Astrocyte (in vitro differentiated cells and primary cell): ENCODE measurements around the gene OSR1. TPM values are rescaled to one million over a fixed set of nuclear protein-coding genes. Genes with fewer than 3 reads are reported as not detected.

ENCODE experiments used
- DNase-seq: peaks from one replicate; pipeline ENCODE4 v3.0.0-alpha.2; 2010; ENCODE audit warnings: low read depth
- FAIRE-seq: peaks from 2 replicates; lab custom pipeline; 2011; peaks lifted over from hg19 to GRCh38; lab: Jason Lieb, UNC
- H2AFZ ChIP-seq: 2 replicates; pipeline ENCODE4 v1.6.0; 2012; ENCODE audit warnings: low read depth, low read length, inconsistent platforms
- H3K27ac ChIP-seq: 2 replicates; pipeline ENCODE4 v1.5.1; 2011; ENCODE audit warnings: low read depth, low read length, inconsistent platforms
- H3K27me3 ChIP-seq: 2 replicates; pipeline ENCODE4 v1.6.0; 2011; ENCODE audit warnings: low read length, inconsistent platforms; ENCODE audit not compliant: insufficient read depth
- H3K36me3 ChIP-seq: 2 replicates; pipeline ENCODE4 v1.5.1; 2011; ENCODE audit warnings: low read length, inconsistent platforms; ENCODE audit not compliant: insufficient read depth
- H3K4me1 ChIP-seq: 2 replicates; pipeline ENCODE4 v1.5.1; 2011; ENCODE audit warnings: low read length, inconsistent platforms; ENCODE audit not compliant: insufficient read depth
- H3K4me2 ChIP-seq: 2 replicates; pipeline ENCODE4 v1.6.0; 2012; ENCODE audit warnings: low read length, inconsistent platforms
- H3K4me3 ChIP-seq: 2 replicates; pipeline ENCODE4 v1.5.1; 2011; ENCODE audit warnings: low read depth, mild to moderate bottlenecking, low read length, inconsistent platforms; ENCODE audit not compliant: insufficient read depth
- H3K79me2 ChIP-seq: 2 replicates; pipeline ENCODE4 v1.6.0; 2012; ENCODE audit warnings: mild to moderate bottlenecking, low read length, inconsistent platforms; ENCODE audit not compliant: insufficient read depth
- H3K9ac ChIP-seq: 2 replicates; pipeline ENCODE4 v1.6.0; 2012; ENCODE audit warnings: mild to moderate bottlenecking, low read length, inconsistent platforms
- H3K9me3 ChIP-seq: 2 replicates; pipeline ENCODE4 v1.5.1; 2012; ENCODE audit warnings: low read depth, mild to moderate bottlenecking, low read length, inconsistent platforms; ENCODE audit not compliant: insufficient read depth
- H4K20me1 ChIP-seq: 2 replicates; pipeline ENCODE4 v1.6.0; 2012; ENCODE audit warnings: low read length, inconsistent platforms; ENCODE audit not compliant: insufficient read depth
- H3K27ac Mint-ChIP-seq: one replicate; pipeline ENCODE4 v1.8.0; 2021; ENCODE audit warnings: mild to moderate bottlenecking, mixed read lengths; ENCODE audit not compliant: unreplicated experiment
- H3K27me3 Mint-ChIP-seq: one replicate; pipeline ENCODE4 v1.8.0; 2021; ENCODE audit warnings: low read depth, mixed read lengths; ENCODE audit not compliant: unreplicated experiment
- H3K36me3 Mint-ChIP-seq: one replicate; pipeline ENCODE4 v1.8.0; 2021; ENCODE audit warnings: low read depth, mixed read lengths; ENCODE audit not compliant: unreplicated experiment
- H3K4me1 Mint-ChIP-seq: one replicate; pipeline ENCODE4 v1.8.0; 2021; ENCODE audit warnings: low read depth, mixed read lengths; ENCODE audit not compliant: unreplicated experiment
- H3K4me3 Mint-ChIP-seq: one replicate; pipeline ENCODE4 v1.8.0; 2021; ENCODE audit warnings: mild to moderate bottlenecking, moderate library complexity, mixed read lengths; ENCODE audit not compliant: unreplicated experiment
- H3K9me3 Mint-ChIP-seq: one replicate; pipeline ENCODE4 v1.8.0; 2021; ENCODE audit warnings: mild to moderate bottlenecking, mixed read lengths; ENCODE audit not compliant: unreplicated experiment
- EZH2 ChIP-seq: IDR thresholded peaks from 2 replicates; pipeline ENCODE4 v1.6.1; 2012; ENCODE audit warnings: mild to moderate bottlenecking, low read length, inconsistent platforms; ENCODE audit not compliant: insufficient read depth
- total RNA-seq: library from RNA; stranded (reverse); gene quantifications from 2 replicates; pipeline ENCODE4 v1.2.1, GENCODE V29; 2021
- TF ChIP-seq, protein P1 (sequence below): IDR thresholded peaks from 2 replicates; pipeline ENCODE4 v1.5.1; 2011; ENCODE audit warnings: low read depth, mild to moderate bottlenecking, inconsistent platforms, low read length, moderate library complexity; ENCODE audit not compliant: insufficient read depth

OSR1 gene
- total RNA-seq, 1 donor from 2014 or later = 1.0 TPM

DNA sequence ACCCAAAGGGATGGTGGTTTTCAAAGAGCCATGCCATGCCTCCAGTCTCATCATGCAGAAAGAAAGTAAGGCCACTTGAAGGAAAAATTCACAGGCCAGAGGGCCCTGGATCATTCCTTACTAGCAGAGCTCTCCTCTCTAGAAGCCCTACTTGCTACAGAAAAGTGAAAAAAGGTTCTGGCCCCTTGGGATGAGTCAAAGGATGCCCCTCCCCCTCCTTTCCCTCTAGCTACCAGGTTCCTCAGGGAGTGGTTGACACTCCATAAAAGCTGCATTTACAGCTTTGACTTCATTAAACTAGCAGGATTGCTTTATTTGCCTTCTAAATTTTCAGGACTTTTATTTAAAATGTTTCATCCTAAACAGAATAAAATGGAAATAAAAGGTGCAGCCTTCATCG lies 21.2 kb downstream of the OSR1 start:
- peaks cover 6% of the 10 kb centered on the region for H3K4me1 Mint-ChIP-seq
- TF ChIP-seq, protein P1, sequence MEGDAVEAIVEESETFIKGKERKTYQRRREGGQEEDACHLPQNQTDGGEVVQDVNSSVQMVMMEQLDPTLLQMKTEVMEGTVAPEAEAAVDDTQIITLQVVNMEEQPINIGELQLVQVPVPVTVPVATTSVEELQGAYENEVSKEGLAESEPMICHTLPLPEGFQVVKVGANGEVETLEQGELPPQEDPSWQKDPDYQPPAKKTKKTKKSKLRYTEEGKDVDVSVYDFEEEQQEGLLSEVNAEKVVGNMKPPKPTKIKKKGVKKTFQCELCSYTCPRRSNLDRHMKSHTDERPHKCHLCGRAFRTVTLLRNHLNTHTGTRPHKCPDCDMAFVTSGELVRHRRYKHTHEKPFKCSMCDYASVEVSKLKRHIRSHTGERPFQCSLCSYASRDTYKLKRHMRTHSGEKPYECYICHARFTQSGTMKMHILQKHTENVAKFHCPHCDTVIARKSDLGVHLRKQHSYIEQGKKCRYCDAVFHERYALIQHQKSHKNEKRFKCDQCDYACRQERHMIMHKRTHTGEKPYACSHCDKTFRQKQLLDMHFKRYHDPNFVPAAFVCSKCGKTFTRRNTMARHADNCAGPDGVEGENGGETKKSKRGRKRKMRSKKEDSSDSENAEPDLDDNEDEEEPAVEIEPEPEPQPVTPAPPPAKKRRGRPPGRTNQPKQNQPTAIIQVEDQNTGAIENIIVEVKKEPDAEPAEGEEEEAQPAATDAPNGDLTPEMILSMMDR = no peak
- no peak for TF ChIP-seq EZH2
- DNase-seq = no peak
- Histone ChIP-seq H3K4me3 (no peak overlapping the region), H3K4me2 (no peak overlapping the region), H3K79me2 (no peaks in the 10 kb centered on the region), H4K20me1 (no peaks in the 10 kb centered on the region), H3K9me3 (no peaks in the 10 kb centered on the region), H3K27me3 (no peaks in the 10 kb centered on the region), H2AFZ (no peak overlapping the region), H3K36me3 (no peaks in the 10 kb centered on the region), H3K27ac (no peak overlapping the region), H3K4me1 (no peaks in the 10 kb centered on the region), H3K9ac (no peak overlapping the region)
- no peaks in the 10 kb centered on the region for H3K9me3 Mint-ChIP-seq
- H3K36me3 Mint-ChIP-seq = peaks cover 3% of the 10 kb centered on the region
- no peak for FAIRE-seq
- H3K27me3 Mint-ChIP-seq = no peaks in the 10 kb centered on the region
- H3K4me3 Mint-ChIP-seq = no peak overlapping the region
- H3K27ac Mint-ChIP-seq = no peak overlapping the region

DNA sequence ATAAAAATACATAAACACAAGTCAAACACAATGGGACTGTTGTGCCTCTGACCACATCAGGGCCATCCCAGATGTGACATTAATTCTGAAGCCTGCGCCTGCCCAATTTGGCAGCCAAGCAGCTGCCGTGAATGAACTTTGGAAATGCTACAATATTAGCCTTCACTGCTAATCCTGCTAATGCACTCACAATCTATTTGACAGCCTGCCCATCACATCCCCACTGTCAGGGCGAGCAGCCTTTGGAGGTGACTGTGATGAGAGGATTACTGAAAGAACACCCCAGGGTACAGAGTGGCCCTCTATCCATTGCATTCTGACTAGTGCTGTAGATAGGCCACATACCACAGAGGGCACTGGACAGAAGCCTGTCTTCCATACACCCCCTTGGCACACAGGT lies 21.6 kb downstream of the OSR1 start:
- Histone ChIP-seq H3K27me3 (no peaks in the 10 kb centered on the region), H3K4me2 (no peak overlapping the region), H2AFZ (no peak overlapping the region), H3K27ac (no peak overlapping the region), H4K20me1 (no peaks in the 10 kb centered on the region), H3K79me2 (no peaks in the 10 kb centered on the region), H3K9ac (no peak overlapping the region), H3K36me3 (no peaks in the 10 kb centered on the region), H3K4me3 (no peak overlapping the region), H3K4me1 (no peaks in the 10 kb centered on the region), H3K9me3 (no peaks in the 10 kb centered on the region)
- no peak overlapping the region for H3K4me3 Mint-ChIP-seq
- no peaks in the 10 kb centered on the region for H3K9me3 Mint-ChIP-seq
- no peak overlapping the region for H3K27ac Mint-ChIP-seq
- TF ChIP-seq EZH2 = no peak
- FAIRE-seq (no peak), DNase-seq (no peak)
- peaks cover 6% of the 10 kb centered on the region for H3K4me1 Mint-ChIP-seq
- H3K36me3 Mint-ChIP-seq = peaks cover 3% of the 10 kb centered on the region
- H3K27me3 Mint-ChIP-seq = no peaks in the 10 kb centered on the region

DNA sequence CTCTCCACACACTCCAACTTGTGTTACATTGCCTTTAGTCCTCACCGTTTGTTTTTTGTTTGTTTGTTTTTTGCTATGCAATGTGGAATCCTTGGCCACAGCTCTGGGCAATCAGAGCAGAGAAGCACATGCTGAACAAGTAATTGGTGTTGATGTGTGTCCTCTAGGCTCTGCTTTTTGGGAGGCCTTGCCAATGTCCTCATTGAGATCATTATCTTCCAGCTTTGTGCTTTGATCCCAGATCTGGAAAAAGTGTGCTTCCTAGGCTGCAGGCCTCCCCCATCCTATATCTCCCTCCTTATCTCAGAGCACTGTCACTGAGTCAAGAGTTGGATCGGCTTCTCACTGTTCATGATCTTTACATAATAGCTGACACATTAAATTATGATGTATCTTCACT lies 25.9 kb downstream of the OSR1 start:
- Histone ChIP-seq H4K20me1 (no peaks in the 10 kb centered on the region), H2AFZ (no peak overlapping the region), H3K9ac (no peak overlapping the region), H3K27me3 (no peaks in the 10 kb centered on the region), H3K36me3 (no peaks in the 10 kb centered on the region), H3K79me2 (no peaks in the 10 kb centered on the region), H3K9me3 (no peaks in the 10 kb centered on the region), H3K4me1 (no peaks in the 10 kb centered on the region), H3K4me2 (no peak overlapping the region), H3K4me3 (no peak overlapping the region), H3K27ac (no peak overlapping the region)
- Mint-ChIP-seq H3K36me3 (no peaks in the 10 kb centered on the region), H3K27me3 (no peaks in the 10 kb centered on the region), H3K4me3 (no peak overlapping the region), H3K9me3 (no peaks in the 10 kb centered on the region), H3K4me1 (peaks cover 6% of the 10 kb centered on the region), H3K27ac (no peak overlapping the region)
- DNase-seq (no peak), FAIRE-seq (no peak)
- TF ChIP-seq, protein P1 = no peak
- TF ChIP-seq EZH2 = no peak
